Fibroblast of the aortic adventitia (primary cell): ENCODE data around the gene ESR1. TPM values are rescaled to one million over a fixed set of nuclear protein-coding genes. Genes with fewer than 3 reads are reported as not detected.
A peak's percentile ranks its signal among the peaks of the same experiment; 100 is the strongest.
"Not testable (repeated sequence)": the region's sequence is repeated elsewhere in the genome, so short reads cannot be mapped to it uniquely, and the experiment has no call there.

ENCODE experiments used
- DNase-seq: peaks from one replicate; pipeline ENCODE4 v3.0.0-alpha.2; 2010; ENCODE audit warnings: low read depth
- H3K4me3 ChIP-seq: 2 replicates; pipeline ENCODE4 v1.5.1; 2011; ENCODE audit warnings: low read depth, mild to moderate bottlenecking, control low read depth, low read length, moderate library complexity
- total RNA-seq: library from RNA; depleted of rRNA; stranded (reverse); fragments of >200 nt; gene quantifications from 2 replicates; pipeline ENCODE4 v1.2.3, GENCODE V29; 2012; ENCODE audit warnings: low replicate concordance
- TF ChIP-seq, protein P1 (sequence below): IDR thresholded peaks from 2 replicates; pipeline ENCODE4 v1.5.1; 2011; ENCODE audit warnings: mild to moderate bottlenecking, low read length, control low read depth, inconsistent platforms; ENCODE audit not compliant: insufficient read depth

ESR1 gene
- total RNA-seq, 1 donor, result 2.7 TPM

DNA sequence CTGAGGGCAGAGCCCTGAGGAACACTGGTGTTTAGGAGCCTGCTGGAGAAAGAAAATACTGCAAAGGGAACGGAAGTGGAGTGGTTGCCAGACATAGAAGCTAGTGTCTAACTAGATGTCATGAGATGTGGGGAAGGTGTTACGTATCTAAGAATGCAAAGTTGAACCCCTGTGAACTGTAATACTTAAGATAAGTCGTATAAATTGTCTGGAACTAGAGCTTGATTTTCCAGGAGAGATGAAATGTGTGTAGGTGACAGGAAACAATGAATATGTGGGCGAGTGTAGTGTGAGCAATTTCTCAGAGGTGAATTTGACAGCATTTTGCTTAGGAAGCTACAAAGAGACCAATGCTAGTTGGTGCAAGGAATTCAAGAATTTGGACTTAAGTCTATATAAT is 27.9 kb downstream of the ESR1 start:
- H3K4me3 ChIP-seq, result no peak overlapping the region
- no peak for DNase-seq
- TF ChIP-seq, protein P1, sequence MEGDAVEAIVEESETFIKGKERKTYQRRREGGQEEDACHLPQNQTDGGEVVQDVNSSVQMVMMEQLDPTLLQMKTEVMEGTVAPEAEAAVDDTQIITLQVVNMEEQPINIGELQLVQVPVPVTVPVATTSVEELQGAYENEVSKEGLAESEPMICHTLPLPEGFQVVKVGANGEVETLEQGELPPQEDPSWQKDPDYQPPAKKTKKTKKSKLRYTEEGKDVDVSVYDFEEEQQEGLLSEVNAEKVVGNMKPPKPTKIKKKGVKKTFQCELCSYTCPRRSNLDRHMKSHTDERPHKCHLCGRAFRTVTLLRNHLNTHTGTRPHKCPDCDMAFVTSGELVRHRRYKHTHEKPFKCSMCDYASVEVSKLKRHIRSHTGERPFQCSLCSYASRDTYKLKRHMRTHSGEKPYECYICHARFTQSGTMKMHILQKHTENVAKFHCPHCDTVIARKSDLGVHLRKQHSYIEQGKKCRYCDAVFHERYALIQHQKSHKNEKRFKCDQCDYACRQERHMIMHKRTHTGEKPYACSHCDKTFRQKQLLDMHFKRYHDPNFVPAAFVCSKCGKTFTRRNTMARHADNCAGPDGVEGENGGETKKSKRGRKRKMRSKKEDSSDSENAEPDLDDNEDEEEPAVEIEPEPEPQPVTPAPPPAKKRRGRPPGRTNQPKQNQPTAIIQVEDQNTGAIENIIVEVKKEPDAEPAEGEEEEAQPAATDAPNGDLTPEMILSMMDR, result no peak

- TF ChIP-seq, protein P1, result no peak
- no peak for DNase-seq
- H3K4me3 ChIP-seq, result no peak overlapping the region
These were observed 29.7 kb downstream of the ESR1 start for GRCh38 chr6:151837223-151837622.

- TF ChIP-seq, protein P1, result no peak
- DNase-seq, result peak; percentile 3
- H3K4me3 ChIP-seq, result no peak overlapping the region
These were observed 35.3 kb downstream of the ESR1 start for GRCh38 chr6:151842816-151843215.

GRCh38 chr6:151847064-151847463 is 39.6 kb downstream of the ESR1 start:
- DNase-seq, result peak; percentile 70
- TF ChIP-seq, protein P1, result no peak
- H3K4me3 ChIP-seq, result no peak overlapping the region

DNA sequence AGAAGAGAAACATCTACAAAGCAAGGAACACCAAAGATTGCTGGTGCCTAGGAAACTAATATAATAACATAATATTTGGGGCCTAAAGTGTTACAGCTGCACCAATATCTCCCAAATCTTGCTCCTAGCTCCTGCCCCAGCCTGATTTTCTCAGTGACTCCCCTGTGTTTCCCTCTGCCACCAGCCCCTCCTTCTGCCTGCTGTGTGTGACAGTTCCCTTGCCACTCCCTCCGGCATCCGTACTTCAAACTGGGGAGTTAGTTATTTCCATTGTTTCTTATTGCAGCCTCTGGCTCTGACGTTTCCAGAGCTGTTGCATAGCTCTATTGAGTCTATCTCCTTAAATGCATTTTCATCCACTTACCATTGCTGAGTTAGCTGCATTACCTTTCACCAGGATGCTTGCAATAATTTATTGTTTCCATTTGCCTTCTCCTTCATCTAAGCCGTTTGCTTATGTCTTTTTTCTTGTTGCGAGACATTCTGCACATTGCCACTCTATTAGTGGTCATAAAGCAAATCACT is 43.1 kb downstream of the ESR1 start:
- DNase-seq, result no peak
- TF ChIP-seq, protein P1, result no peak
- H3K4me3 ChIP-seq, result no peak overlapping the region

- DNase-seq, result no peak
- TF ChIP-seq, protein P1, result no peak
- no peak overlapping the region for H3K4me3 ChIP-seq
These were observed 50.8 kb downstream of the ESR1 start for GRCh38 chr6:151858294-151858693.

- H3K4me3 ChIP-seq, result no peak overlapping the region
- no peak for DNase-seq
- TF ChIP-seq, protein P1, result no peak
These were observed 55.0 kb downstream of the ESR1 start for GRCh38 chr6:151862461-151862860.

GRCh38 chr6:151867361-151867869 is 59.9 kb downstream of the ESR1 start:
- not testable (repeated sequence) for DNase-seq, H3K4me3 ChIP-seq
